ENCODE measurements around the gene ERBB4.

DNA sequence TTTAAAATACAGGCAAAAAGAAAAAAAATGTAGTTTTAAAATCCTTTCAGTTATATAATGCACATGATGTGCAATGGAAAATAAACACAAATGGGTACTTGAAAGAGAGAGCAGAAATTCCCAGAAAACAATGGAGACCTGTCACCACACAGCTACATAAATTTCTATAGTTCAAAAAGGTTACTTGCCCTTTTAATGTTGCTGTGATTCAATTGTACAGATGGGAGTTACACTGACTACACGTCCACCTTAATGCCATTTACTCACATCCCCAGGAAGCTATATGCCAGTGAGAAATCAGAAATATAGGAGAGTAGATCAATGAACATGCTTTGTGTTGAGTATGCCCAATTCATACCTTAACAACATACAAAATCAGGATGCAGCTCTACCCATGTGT, 269.6 kb downstream of the ERBB4 start:
- no peak for TF ChIP-seq STAT3 (IDR thresholded peaks at IDR 0.05; ENCODE audit: low read depth, low read length)
- TF ChIP-seq YY1 (IDR thresholded peaks at IDR 0.05; ENCODE audit: low read depth, low read length): no peak
- TF ChIP-seq, protein P1, sequence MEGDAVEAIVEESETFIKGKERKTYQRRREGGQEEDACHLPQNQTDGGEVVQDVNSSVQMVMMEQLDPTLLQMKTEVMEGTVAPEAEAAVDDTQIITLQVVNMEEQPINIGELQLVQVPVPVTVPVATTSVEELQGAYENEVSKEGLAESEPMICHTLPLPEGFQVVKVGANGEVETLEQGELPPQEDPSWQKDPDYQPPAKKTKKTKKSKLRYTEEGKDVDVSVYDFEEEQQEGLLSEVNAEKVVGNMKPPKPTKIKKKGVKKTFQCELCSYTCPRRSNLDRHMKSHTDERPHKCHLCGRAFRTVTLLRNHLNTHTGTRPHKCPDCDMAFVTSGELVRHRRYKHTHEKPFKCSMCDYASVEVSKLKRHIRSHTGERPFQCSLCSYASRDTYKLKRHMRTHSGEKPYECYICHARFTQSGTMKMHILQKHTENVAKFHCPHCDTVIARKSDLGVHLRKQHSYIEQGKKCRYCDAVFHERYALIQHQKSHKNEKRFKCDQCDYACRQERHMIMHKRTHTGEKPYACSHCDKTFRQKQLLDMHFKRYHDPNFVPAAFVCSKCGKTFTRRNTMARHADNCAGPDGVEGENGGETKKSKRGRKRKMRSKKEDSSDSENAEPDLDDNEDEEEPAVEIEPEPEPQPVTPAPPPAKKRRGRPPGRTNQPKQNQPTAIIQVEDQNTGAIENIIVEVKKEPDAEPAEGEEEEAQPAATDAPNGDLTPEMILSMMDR (IDR thresholded peaks at IDR 0.05 in 2 of 3, conservative IDR thresholded peaks at IDR 0.05 in 1 of 3; ENCODE audit: control insufficient read depth in 2 of 3, extremely low read depth in 1 of 3, insufficient read depth in 1 of 3, low read depth in 3 of 3, low read length in 3 of 3): no peak
- no peak for TF ChIP-seq SUZ12 (IDR thresholded peaks at IDR 0.05; ENCODE audit: unreplicated experiment)
